SKM-1 treated with dmso at 0.1 percent for 144 hours (cell line): ENCODE data around the gene KRT15.

ENCODE experiments used
- DNase-seq: peaks from one replicate; lab custom pipeline; 2025; ENCODE audit not compliant: unreplicated experiment; lab: John Stamatoyannopoulos, UW

KRT15 gene

GRCh38 chr17:41483991-41484826 is 34.5 kb downstream of the KRT15 start:
- DNase-seq, result no peak

DNA sequence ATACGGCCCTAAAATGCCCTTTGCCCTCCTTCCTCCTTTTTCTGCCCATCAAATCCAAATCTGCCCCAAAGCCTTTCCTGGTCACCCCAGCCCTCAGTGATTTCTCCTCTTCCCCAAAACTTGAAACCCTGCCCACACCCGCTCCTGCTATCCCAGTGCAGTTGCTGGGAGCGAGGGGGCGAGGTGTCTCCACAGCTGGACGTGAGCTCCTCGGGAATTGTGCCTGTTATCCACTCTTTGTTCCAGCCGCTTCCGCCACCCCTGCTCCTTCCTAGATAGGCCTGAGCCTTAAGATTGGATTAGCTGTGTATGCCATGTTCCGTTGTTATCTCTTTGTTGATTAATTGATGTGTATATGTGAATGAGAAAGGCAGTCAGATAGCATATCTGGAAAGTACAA is 35.2 kb downstream of the KRT15 start:
- DNase-seq, result no peak

- DNase-seq, result no peak
Observed at GRCh38 chr17:41481036-41481435, 37.7 kb downstream of the KRT15 start, which contains the start of gene KRT35. Gene KRT35, minus strand, starts transcription at chr17:41481151. Its CDS starts 54 bp downstream, at chr17:41481097.

DNA sequence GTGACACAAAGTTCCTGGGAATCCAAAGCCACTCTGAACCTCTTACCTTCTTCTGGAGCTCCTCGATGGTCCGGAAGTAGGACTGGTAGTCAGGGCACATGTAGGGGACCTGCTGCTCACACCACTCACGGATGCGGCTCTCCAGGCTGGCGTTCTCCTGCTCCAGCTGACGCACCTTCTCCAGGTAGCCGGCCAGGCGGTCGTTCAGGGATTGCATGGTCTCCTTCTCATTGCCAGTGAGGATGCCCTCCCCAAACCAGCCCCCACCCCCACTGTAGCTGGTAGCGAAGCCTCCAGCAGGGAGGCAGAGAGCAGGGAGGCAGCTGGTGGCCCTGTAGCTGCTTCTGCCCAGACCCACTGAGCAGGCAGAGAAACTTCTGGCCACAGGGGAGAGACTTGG is 38.1 kb downstream of the KRT15 start:
- DNase-seq, result no peak

- DNase-seq, result peak; percentile 34
Observed at GRCh38 chr17:41480136-41480535, 38.6 kb downstream of the KRT15 start.

DNA sequence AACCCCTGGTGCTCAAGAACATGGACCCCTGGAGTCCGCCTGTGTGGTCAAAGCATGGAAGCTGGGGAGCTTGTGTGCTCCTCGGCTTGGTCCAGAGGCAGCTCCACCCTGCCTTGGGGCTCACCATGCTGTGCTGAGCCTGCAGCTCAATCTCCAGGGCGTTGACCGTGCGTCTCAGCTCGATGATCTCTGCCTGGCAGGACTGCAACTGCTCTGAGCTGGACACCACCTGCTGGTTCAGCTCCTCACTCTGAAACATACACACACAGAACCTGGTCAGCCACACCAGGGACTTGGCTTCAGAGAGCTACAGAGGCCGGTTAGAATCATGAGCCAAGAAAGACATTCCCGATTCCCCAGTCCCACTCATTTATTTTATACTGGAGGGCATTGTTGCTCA is 40.5 kb downstream of the KRT15 start:
- DNase-seq, result no peak

DNA sequence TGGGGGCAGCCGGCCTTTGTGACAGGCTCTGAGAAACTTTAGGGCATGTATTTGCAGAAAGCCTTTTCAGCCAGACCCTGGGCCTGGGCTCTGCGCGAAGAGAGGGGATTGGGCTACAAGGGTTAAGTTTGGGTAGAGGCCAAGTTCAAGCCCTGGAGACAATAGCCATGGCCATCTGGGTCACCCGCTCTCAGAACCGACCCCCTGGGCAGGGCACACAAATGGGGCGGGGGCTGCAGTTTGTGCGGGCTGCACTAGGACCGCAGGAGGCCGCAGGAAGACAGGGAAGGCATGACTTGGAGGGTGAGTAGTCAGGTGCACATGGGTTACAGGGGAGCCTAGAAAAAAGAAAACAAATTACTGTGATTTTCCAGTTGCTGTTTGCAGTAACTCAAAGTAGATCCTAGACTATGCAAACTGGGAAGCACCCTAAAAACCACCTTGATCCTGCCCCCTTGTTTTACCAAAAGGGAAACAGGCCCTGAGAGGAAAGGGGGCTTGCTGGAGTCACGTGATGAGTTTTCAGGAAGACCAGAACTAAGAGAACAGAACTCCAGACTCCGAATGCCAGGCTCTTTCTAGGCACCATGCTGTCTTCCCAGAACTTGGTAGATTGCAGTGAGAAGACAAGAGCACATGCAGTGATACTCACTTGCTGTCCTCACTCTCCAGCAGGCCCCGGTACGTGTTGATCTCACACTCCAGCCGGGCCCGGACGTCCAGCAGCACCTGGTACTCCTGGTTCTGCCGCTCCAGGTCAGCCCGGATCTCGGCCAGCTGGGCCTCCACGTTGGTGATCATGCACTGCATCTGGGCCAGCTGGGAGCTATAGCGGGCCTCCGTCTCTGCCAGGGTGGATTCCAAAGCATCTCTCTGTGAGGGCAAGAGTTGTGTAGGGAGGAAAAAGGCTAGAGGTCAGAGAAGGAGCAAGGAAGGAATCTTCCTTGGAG is 41.5 kb downstream of the KRT15 start:
- DNase-seq, result no peak

- no peak for DNase-seq
Observed at GRCh38 chr17:41475421-41475820, 43.3 kb downstream of the KRT15 start.

GRCh38 chr17:41474863-41475262 is 43.8 kb downstream of the KRT15 start:
- no peak for DNase-seq

- DNase-seq, result no peak
Observed at GRCh38 chr17:41468346-41468745, 50.3 kb downstream of the KRT15 start.

DNA sequence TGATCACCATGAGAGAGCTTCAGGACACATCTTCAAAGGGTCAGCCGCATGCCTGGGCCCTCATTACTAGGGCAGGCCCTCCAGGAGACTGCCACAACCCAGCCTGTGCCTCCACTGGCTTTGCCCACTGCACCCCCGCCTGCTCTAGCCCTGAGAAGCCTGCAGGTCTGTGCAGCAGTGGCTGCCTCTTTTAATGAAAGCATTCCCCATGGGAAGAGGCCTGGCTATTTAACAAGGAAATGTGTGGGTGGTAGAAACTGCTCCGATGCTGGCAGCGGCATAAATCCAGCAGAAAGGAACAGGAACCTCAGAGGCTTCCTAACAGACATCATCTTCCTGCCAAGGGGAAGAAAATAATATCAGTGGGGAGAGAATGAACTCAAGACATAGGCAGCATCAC is 51.1 kb downstream of the KRT15 start:
- no peak for DNase-seq

DNA sequence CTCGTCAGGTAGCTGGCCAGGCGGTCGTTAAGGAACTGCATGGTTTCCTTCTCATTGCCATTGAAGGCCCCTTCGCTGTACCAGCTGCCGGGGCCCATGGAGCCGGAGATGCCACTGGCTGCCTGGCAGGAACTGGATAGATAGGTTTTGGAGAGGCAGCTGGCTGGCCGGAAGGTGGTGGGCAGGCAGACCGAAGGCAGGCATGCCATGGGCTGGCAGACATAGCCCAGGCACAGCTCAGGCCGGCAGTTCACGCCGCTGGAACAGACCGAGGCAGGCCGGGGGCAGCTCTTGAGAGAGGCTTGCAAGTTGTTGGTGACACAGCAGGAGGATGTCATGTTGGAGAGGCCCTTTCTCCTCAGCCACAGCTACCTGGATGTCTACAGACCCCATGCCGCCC is 51.7 kb downstream of the KRT15 start, which contains the start of gene KRT32:
Gene KRT32 (minus strand): TSS at position 399 of the 400 bp plus-strand sequence. CDS start 61 bp downstream, at position 338.
- no peak for DNase-seq

- DNase-seq, result no peak
Observed at GRCh38 chr17:41464682-41465081, 54.0 kb downstream of the KRT15 start.

- no peak for DNase-seq
Observed at GRCh38 chr17:41464173-41464572, 54.5 kb downstream of the KRT15 start.

GRCh38 chr17:41463746-41464145 is 54.9 kb downstream of the KRT15 start:
- DNase-seq, result no peak
